Skin epidermis (tissue), 12 donors: ENCODE measurements around the gene P4HA2.

Experiments
- H3K27ac ChIP-seq, 21 experiments: fragments of 200-600 bp; sonication (generic) in 11 of 21; one replicate each; pipeline ENCODE4 v1.5.0; 2020; ENCODE audit warnings: mild to moderate bottlenecking in 3 of 21, inconsistent platforms in 2 of 21, moderate library complexity in 2 of 21
- H3K4me3 ChIP-seq, 7 experiments: fragments of 200-600 bp; sonication (generic) in 2 of 7; one replicate each; pipeline ENCODE4 v1.5.0; 2020; ENCODE audit warnings: inconsistent platforms in 2 of 7, mild to moderate bottlenecking in 2 of 7, moderate library complexity in 1 of 7

Gene P4HA2

DNA sequence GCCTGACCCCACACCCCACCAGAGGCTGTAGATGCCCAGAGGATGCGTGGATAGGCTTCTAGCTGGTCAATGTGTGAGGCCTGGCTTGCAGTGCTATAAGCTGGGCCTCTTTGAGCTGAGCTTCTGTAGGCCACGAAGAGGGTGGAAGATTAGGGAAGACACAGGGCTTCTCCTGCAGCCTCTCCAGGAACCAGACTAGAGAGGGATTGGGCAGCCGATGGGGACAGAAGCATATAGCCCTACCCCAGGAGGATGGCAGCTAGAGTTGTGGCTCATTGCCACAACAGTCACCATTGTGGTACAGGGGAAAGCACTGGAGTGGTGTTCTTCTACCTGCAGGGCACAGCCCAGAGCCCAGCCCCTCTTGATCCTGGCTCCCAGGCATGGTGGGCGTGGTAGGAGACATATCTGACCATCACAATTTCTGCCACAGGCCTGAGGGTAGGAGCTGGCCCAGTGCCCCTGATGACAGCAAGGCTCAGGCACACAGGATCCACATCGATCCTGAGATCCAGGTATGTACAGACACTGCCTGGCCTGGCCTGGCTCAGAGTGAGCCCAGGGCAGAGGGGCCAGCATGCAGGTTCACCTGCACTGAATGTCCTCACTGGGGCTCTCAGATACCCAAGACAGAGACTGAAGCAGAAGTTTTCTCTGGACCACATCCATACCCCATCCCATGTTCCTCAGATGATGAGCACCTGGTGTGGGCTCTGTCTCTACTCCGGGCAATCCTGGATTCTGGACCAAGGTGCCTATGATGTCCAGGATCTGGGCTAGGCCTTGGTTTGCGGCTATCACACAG is 38.6 kb upstream of the P4HA2 start:
- peak overlapping the region in 16 of 21 experiments; percentile 4 to 94 (median 68) for H3K27ac ChIP-seq
- H3K4me3 ChIP-seq: no peak overlapping the region

DNA sequence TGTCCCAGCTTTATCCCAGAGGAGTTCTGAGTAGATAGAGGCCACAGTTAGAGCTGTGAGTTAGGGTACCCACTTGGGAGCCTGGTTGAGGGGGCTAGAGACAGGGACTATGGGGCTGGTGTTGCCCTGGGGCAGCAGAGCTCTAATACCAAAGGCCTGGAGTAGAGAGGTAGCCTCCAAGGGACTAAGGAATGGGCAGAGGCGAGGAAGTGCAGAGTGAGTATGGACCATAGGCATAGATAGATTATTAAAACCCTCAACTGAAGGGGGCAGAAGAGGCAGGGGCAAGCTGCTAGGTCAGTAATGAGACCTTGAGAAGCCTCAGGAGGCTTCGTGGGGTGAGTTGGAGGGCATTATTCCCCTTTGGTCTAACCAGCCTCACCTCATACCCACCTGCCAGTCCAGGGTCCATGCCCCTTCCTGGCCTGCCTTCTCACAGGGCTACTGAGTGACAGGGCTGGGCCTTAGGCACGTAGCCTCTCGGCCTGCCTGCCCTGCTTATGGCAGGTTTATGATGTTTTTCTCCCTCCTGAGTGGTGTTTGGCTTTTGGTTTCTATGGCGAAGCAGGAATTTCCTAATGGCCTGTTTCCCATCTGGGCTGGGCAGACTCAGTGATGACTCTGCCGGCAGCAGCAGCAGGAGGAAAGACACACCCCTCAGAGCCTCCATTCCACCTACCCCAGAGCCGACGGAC is 37.8 kb upstream of the P4HA2 start:
- peak overlapping the region in 19 of 21 experiments; percentile 22 to 94 (median 75) for H3K27ac ChIP-seq
- no peak overlapping the region for H3K4me3 ChIP-seq

DNA sequence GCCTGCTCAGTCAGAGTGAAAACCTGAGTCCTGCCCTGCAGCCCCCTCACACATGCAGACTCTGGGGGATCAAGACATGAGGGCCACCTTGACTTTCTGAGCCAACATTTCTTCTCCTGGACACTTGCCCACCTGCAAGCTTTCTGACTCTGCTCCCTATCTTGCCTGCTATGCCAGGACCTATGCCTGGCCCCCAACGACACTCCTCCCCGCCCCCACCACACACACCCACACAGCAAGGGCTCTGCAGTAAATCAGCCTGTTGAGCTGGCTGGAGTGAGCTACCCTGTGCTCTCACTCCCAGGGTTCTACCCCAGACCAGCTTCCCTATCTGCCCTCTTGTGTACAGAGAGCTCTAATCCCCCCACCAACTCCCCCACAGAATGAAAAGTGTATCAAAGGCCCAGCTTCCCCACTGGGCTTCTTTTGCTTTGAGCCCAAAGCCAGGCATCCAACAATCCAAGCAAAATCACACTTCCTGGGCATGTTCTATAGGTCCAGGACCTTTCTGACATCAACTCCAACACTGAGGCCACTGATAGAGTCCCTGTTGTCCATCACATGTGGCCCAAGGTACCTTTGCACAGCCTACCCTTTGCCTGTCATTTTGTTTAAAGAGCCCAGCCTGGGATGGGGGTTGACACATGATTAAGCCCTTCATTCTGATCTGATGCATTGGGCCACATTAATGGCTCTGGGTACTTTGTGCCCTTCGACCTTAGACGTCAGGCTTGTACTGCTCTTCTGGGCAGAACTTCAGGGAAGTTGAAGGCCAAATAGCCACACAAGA is 37.1 kb upstream of the P4HA2 start:
- peak overlapping the region in 18 of 21 experiments; percentile 12 to 94 (median 76) for H3K27ac ChIP-seq
- H3K4me3 ChIP-seq: no peak overlapping the region

DNA sequence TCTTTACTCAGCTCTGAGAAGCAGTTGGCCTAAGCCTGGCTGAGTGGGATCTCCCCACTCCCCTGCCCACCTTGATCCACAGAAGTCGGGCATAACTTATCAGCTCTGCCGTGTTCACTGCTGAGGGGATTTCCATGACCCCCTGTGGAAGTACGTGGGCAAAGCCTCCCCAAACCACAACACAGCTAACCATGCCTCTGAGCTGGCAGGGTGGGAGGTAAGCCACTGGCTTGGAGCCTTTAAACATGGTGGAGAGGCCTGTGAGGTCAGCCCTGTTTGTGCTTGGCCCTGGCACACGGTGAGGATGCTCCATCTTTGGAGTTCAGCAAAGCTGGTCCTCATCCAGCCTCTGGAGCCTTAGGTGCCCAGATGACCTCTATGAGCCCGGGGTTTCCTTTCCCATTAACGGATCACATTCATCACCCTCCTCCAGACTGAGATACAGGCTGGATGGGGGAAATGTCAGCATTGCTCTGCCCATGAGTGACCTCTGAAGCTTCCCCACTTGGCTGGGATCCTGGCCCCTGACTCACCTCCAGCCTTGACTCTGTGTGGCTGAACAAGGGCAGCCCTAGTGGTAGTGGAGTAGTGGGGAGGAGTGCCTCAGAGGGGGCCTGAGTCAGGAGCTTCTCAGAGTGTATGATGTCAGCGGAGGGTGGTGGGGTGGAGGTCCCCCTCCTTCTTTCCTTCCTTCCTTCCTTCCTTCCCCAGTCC is 36.1 kb upstream of the P4HA2 start:
- Histone ChIP-seq H3K4me3 (no peak overlapping the region), H3K27ac (peak overlapping the region in 14 of 21 experiments; percentile 1 to 94 (median 60))

DNA sequence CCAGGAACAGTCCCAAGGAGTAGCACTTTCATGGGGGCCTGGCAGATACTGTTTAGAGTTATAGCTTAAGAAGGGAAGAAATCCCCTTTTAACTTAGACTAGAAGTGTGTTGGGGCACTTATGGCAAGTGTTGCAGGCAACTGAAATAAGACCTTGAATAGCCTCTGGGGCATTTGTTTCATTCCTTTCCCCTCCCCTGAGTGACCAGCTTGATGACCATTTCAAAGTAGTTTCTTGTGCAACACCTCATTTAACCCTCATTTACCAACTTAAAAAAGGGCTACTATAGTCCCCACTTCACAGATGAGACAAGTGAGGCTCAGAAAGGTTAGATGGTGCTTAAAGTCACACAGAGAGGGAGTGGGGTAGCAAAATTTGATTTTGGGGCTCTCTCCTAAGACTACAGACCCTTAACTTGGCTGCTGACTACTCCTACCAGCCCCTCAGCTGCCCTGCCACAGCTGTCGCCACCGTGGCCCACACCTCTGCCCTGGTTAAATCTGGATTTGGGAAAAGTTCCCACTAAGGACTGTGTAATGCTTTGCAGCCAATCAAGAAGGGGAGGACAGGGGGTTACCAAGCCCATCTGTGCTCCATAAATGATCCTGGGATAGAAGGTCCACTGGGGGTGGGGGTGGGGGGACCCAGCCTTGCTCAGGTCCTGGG is 35.4 kb upstream of the P4HA2 start:
- peak overlapping the region in 10 of 21 experiments; percentile 21 to 94 (median 70) for H3K27ac ChIP-seq

DNA sequence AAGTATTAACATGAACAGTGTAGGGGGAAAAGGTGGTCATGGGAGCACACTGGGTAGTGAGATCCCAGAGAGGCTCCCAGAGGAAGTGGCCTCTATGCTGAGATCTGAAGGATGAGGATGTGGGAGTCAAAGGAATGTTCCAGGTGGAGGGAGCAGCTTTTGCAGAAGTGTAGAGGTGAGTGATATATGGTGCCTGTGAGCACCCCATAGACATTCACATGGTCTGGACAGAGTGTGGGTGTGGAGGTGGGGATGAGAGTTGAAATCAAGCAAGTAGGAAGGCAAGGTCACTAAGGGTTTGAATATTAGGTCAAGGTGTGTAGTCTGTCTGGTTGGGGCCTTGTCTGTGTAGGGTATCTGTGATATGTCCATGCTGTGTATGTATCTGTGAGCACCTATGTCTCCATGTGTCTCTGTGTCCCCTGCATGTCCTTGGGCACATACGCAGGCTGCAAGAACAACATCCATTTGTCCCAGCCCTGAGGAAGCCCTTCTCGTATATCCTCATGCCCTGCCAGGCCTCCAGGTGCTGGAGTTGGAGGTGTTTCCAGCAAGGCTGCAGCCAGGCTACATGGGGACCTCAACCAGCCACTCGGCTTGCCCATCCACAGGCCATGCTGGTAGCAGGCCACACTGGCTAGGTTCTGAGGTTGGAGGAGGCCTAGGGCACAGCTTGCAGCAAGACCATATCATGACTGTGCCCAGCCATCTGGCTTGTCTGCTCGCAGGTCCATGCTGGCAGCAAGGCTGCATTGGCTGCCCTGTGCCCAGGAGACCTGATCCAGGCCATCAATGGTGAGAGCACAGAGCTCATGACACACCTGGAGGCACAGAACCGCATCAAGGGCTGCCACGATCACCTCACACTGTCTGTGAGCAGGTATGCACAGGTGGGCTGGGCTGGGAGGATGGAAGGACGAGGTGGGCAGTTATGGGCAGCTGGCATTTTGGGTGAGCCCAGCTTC is 34.5 kb upstream of the P4HA2 start:
- Histone ChIP-seq H3K4me3 (no peak overlapping the region), H3K27ac (peak overlapping the region in 8 of 21 experiments; percentile 7 to 98 (median 90))

More for the DNA sequence above, 35.4 kb upstream of the P4HA2 start:
- no peak overlapping the region for H3K4me3 ChIP-seq

DNA sequence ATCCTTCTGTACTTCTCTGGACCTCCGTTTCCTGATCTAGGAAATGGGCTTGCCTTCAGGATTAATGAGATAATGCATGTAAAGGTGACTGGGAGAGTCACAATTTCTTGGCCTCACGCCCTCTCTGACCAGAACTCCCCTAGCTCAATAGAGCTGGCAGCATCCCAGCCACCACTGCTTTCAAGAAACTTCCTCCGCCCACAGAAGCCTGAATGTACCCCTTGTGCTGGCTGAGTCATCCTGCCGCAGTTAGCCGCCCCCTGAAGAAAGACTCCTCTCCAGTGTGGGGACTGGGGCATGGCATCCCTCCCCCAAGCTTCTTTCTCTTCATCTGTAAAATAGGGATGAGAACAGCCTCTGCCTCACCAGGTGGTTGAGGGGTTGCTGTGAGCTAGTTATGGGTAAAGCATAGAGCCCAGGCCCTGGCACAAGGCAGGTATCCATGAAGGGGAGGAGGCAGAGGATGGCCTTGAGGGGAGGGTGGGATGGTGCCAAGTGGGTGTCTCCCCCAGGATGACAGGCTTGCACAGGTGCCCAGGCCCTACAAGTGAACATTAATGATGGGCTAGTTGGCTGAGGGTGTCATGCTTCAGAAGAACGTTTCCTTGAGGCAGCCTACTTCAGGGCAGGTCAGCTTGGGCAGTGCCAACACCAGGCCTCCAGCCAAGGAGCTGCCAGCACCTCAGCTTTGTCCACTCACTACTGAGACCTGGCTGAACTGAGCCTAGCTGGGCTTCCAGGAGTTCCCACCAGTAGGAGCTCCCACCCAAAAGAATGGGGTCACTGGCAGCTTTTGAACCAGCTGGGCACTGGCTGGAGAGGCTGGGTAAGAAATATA is 33.3 kb upstream of the P4HA2 start:
- Histone ChIP-seq H3K4me3 (no peak overlapping the region), H3K27ac (peak overlapping the region in 16 of 21 experiments; percentile 35 to 98 (median 94))

DNA sequence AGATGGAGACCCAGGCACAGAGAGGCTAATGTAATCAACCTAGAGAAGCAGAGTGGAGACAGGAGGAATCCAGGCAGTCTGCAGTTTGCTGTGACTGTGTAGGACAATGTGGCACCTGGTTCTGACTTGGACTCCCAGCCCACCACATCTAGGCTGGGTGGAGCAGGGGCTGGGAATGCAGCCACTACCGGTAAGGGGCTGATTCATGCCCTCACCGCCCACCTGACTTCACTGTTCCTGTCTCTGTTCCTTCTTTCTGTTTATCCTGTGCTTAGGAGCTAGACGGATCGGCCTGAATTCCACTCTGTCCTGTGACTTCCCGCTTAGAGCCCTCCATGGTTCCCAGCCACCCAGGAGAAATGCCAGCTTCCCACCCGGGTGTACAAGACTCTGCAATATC is 32.4 kb upstream of the P4HA2 start:
- H3K4me3 ChIP-seq: peak overlapping the region in 3 of 7 experiments; percentile 7 to 53 (median 49)
- H3K27ac ChIP-seq: peak overlapping the region in 19 of 21 experiments; percentile 81 to 98 (median 93)

DNA sequence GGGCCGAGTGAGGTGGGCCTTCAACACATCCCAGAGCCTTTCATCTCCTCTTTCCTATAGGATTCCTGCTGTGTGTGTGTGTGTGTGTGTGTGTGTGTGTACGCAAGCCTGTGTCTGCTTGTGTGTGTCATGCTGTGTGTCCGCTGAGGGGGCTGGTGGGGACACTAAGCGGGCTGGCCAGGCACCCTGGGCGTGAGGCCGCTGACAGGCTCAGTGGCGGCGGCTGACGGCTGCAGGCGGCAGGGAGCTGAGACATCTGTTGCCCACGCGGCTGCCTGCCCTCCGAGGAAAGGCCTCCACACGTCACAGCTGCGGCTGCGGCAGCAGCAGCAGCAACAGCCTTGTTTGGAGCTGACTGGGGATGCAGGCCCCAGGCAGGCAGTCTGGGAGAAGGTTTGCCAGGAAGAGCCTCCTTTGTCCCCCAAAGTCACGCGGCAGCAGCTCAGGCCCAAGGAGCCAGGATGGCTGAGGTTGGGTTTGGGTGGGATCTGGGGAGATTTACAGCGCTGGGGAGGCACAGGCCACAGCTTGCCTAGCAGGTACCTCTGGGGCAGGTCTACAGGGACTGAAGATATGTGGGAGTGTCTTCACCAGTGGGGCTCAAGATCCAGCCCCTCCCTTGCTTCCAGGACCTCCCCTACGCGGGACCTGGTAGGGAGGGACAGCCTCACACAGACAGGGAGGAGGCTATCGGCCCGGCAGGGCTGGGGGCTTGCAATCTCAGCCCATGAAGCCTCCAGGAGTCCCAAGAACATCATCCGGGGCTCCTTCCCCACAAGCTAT is 31.6 kb upstream of the P4HA2 start:
- H3K27ac ChIP-seq: peak overlapping the region in 20 of 21 experiments; percentile 60 to 98 (median 92)
- peak overlapping the region; percentile 46 to 63 (median 53) for H3K4me3 ChIP-seq

DNA sequence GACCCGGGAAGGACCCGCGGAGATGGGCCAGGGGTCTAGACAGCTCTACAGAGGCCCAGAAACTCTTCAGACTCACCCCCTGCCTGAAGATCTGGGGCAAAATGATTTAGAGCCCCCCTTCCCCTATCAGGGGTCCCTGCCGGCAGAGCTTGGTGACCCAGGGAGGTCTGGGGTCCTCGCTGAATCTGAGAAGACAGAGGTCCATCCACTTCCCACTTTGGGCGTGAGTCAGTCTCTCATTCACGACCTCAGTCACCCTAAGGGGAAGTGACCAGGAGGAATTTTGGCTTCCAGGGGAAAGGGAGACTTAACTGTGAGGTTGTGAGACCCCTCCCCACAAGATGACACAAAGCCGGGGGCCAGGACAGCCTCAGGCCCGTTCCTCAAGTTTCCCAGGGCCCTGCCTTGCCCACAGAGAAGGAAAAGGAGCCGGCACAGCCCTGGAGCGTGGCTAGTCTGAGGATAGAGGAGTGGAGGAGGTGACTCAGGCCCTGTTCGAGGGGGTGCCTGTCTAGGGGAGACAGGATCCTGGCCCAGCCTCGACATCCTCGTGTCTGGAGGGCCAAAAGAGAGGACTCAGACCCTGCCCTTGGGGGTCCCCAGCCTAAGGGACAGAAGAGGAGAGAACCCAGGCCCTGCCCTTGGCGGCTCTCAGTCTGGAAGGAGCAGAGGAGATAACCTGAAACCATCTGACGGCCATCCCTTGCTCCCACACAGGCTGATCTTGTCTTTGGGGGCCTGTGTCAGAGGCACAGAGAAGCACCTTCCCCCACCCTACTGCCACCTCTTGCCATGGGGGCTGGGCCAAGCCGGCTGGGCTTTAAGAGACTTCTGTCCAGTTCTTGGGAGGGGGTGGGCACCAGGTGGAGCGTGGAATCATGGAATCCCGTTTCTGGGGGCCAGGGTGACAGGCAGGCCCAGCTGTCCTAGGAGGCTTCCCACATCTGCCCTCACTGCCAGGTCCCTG is 30.7 kb upstream of the P4HA2 start:
- peak overlapping the region; percentile 46 to 63 (median 53) for H3K4me3 ChIP-seq
- peak overlapping the region; percentile 60 to 98 (median 90) for H3K27ac ChIP-seq

DNA sequence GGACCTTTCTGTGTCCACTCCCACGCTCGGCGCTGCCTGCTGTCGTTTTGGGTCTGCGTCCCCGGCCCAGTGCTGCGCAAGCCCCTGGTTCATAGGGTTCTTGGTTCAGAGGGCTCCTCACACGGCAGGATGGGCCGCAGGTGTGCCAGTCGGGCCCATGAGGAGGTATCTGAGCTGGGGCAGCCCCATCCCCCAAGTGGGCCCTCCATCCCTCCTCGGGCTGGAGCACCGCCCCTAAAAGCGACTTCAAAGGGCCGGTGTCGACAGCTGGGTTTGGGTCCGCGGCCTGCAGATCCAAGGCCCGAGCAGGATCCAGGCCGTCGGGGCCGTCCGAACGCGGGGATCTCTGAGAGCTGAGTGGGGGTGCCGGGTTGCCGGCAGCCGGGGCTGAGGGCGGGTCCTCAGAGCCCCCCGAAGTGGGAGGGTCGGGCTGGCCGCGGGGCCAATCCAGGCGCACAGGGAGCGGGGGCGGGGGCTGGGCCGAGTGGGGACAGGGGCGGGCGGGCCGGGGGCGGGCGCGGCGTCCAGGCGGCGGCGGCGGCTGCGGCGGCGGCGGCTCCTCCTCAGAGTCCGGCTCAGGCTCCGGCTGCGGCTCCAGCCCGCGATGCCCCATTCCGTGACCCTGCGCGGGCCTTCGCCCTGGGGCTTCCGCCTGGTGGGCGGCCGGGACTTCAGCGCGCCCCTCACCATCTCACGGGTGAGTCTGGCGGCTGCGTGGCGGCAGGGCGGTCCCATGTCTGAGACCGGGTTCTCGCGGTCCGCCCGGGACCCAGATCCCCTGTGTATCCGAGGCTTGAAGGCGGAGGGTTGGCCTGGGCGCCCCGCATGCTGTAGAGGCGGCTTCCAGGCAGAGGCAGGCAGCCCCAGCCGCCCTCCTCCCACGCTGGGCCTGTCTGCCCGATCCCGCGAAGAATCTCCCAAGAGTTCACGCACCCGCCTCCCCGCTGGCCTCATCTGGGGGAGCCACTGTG is 29.8 kb upstream of the P4HA2 start, which contains the start of gene PDLIM4:
Gene PDLIM4 (plus strand): TSS at position 566 of the 971 bp plus-strand sequence. CDS start 39 bp downstream, at position 605.
- peak within 1 kb of the TSS; percentile 60 to 98 (median 90) for H3K27ac ChIP-seq
- peak within 1 kb of the TSS; percentile 46 to 63 (median 53) for H3K4me3 ChIP-seq

DNA sequence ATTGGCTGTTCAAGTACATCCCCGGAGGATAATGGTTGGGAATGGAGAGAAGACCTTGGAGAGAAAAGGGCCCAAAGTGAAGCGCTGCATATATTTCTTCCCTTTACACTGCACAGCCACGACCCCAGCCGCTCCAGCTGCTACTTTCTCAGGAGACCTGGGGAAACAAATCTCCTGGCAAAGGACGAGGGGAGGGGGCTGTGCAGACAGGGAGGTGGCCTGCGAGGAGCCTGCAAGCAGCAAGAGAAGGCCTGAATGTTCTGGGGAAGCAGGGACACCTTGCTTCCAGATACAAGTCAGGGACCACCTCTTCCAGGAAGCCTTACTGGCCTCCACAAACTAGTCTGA is 29.1 kb upstream of the P4HA2 start:
- Histone ChIP-seq H3K4me3 (peak overlapping the region in 2 of 7 experiments; percentile 63), H3K27ac (peak overlapping the region in 13 of 21 experiments; percentile 81 to 98 (median 95))

DNA sequence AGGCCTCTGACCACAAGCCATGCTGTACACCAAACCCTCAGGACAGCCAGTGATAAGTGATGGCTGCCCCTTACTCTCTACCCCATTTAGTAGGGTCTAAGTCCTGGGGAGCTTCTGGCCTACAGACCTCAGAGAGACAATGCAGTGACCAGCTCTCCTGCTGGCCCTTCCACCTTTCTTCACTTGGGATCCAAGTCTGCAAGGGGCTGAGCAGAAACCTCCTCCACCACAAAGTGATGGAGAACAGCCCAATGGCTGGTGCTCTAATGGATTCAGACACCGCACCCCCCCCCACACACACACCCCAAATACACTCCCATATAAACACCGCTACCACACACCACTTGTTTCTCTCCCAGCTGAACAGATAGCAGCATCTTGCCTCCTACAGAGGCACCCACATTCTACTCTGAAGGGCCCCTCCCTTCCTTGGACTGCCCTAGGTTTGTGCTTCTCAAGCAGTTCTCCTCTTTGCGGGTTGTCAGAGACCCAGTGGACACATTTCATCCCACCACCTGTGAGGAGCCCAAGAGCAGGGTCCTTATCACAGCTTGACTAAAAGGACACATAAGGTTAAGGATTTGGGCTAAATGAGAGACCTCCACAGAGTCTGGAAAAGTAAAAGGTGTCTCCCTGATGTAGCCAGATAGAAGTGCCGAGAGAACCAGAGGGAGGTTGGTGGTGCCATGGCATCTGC is 28.6 kb upstream of the P4HA2 start:
- H3K27ac ChIP-seq: peak overlapping the region in 3 of 21 experiments; percentile 94 to 97 (median 96)

More for the DNA sequence above, 28.6 kb upstream of the P4HA2 start:
- no peak overlapping the region for H3K4me3 ChIP-seq
